GM23338 (cell line): ENCODE results near the gene TWIST2. TPM values are rescaled to one million over a fixed set of nuclear protein-coding genes. Genes with fewer than 3 reads are reported as not detected.

Source experiments
- ATAC-seq: fragments of 200-7000 bp; cut with Tn5 transposase; 3 replicates; pipeline ENCODE4 v1.9.1; 2020
- DNase-seq: peaks from one replicate; pipeline ENCODE4 v3.0.0-alpha.2; 2015; ENCODE audit warnings: low spot score
- H2AFZ ChIP-seq: fragments of 200-600 bp; sonication (generic); 2 replicates; pipeline ENCODE4 v1.8.0; 2016; ENCODE audit warnings: antibody characterized with exemption, mild to moderate bottlenecking, moderate library complexity
- H3F3A ChIP-seq: fragments of 200-600 bp; sonication (generic); replicated peaks from 2 replicates; pipeline ENCODE4 v1.8.0; 2017; ENCODE audit warnings: antibody characterized with exemption, mixed run types, low read depth
- H3K27ac ChIP-seq: fragments of 200-600 bp; sonication (generic); 2 replicates; pipeline ENCODE4 v1.6.1; 2016; ENCODE audit warnings: low read depth
- H3K27me3 ChIP-seq: fragments of 200-600 bp; sonication (generic); 2 replicates; pipeline ENCODE4 v1.8.0; 2016; ENCODE audit warnings: mild to moderate bottlenecking, mixed run types, moderate library complexity; ENCODE audit not compliant: insufficient read depth
- H3K36me3 ChIP-seq: fragments of 200-600 bp; sonication (generic); 2 replicates; pipeline ENCODE4 v1.8.0; 2016; ENCODE audit warnings: mild to moderate bottlenecking; ENCODE audit not compliant: insufficient read depth
- H3K4me1 ChIP-seq: fragments of 200-600 bp; sonication (generic); 2 replicates; pipeline ENCODE4 v1.8.0; 2016; ENCODE audit warnings: mild to moderate bottlenecking, moderate library complexity; ENCODE audit not compliant: insufficient read depth
- H3K4me2 ChIP-seq: fragments of 200-600 bp; sonication (generic); 2 replicates; pipeline ENCODE4 v1.7.1; 2017; ENCODE audit warnings: mixed run types
- H3K4me3 ChIP-seq: fragments of 200-600 bp; sonication (generic); 2 replicates; pipeline ENCODE4 v1.6.1; 2016; ENCODE audit warnings: mixed run types
- H3K79me2 ChIP-seq: fragments of 200-600 bp; sonication (generic); replicated peaks from 2 replicates; pipeline ENCODE4 v1.8.0; 2017; ENCODE audit warnings: mild to moderate bottlenecking; ENCODE audit not compliant: insufficient read depth
- H3K9me2 ChIP-seq: fragments of 200-600 bp; sonication (generic); 2 replicates; pipeline ENCODE4 v1.8.0; 2017; ENCODE audit not compliant: insufficient read depth
- H4K20me1 ChIP-seq: fragments of 200-600 bp; sonication (generic); replicated peaks from 2 replicates; pipeline ENCODE4 v1.8.0; 2017; ENCODE audit warnings: mild to moderate bottlenecking; ENCODE audit not compliant: insufficient read depth
- H3K27ac Mint-ChIP-seq: 2 replicates; pipeline ENCODE4 v1.8.0; 2020; ENCODE audit warnings: inconsistent platforms, mild to moderate bottlenecking, moderate library complexity, mixed read lengths
- H3K27me3 Mint-ChIP-seq: 3 replicates; pipeline ENCODE4 v1.8.0; 2022; ENCODE audit warnings: low read depth, mild to moderate bottlenecking, moderate library complexity, mixed read lengths, inconsistent platforms; ENCODE audit not compliant: insufficient read depth, poor library complexity
- H3K36me3 Mint-ChIP-seq: 3 replicates; pipeline ENCODE4 v1.8.0; 2021; ENCODE audit warnings: low read depth, mild to moderate bottlenecking, inconsistent platforms, moderate library complexity, mixed read lengths
- H3K4me1 Mint-ChIP-seq: 3 replicates; pipeline ENCODE4 v1.8.0; 2020; ENCODE audit warnings: mild to moderate bottlenecking, inconsistent platforms, mixed read lengths
- H3K4me3 Mint-ChIP-seq: 3 replicates; pipeline ENCODE4 v1.8.0; 2021; ENCODE audit warnings: moderate library complexity, mild to moderate bottlenecking, inconsistent platforms, mixed read lengths
- H3K9me3 Mint-ChIP-seq: 3 replicates; pipeline ENCODE4 v1.8.0; 2020; ENCODE audit warnings: moderate library complexity, mild to moderate bottlenecking, inconsistent platforms, mixed read lengths
- ETS1 ChIP-seq: IDR thresholded peaks from 2 replicates; pipeline ENCODE4 v1.6.1; 2016; ENCODE audit warnings: antibody characterized with exemption
- EZH2 ChIP-seq: fragments of 200-600 bp; sonication (generic); IDR thresholded peaks from one replicate; pipeline ENCODE4 v1.8.0; 2017; ENCODE audit warnings: antibody characterized with exemption, mild to moderate bottlenecking, low read depth; ENCODE audit not compliant: unreplicated experiment
- EZH2phosphoT487 ChIP-seq: fragments of 200-600 bp; sonication (generic); IDR thresholded peaks from one replicate; pipeline ENCODE4 v1.8.1; 2018; ENCODE audit warnings: antibody characterized with exemption; ENCODE audit not compliant: unreplicated experiment
- JUNB ChIP-seq: IDR thresholded peaks from one replicate; pipeline ENCODE4 v1.6.1; 2016; ENCODE audit warnings: antibody characterized with exemption; ENCODE audit not compliant: unreplicated experiment
- NANOG ChIP-seq: IDR thresholded peaks from 2 replicates; pipeline ENCODE4 v1.6.1; 2016; ENCODE audit warnings: antibody characterized with exemption, borderline replicate concordance
- POLR2AphosphoS5 ChIP-seq: IDR thresholded peaks from 2 replicates; pipeline ENCODE4 v1.6.1; 2016; ENCODE audit warnings: antibody characterized with exemption, low read depth
- REST ChIP-seq: IDR thresholded peaks from one replicate; pipeline ENCODE4 v1.6.1; 2018; ENCODE audit warnings: antibody characterized with exemption; ENCODE audit not compliant: unreplicated experiment
- ZNF114 ChIP-seq: fragments of 250-450 bp; sonication (Bioruptor Pico); IDR thresholded peaks from 2 replicates; pipeline ENCODE4 v1.5.0; 2020; ENCODE audit warnings: mild to moderate bottlenecking, moderate library complexity
- ZNF462 ChIP-seq: fragments of 250-450 bp; sonication (Bioruptor Pico); IDR thresholded peaks from 2 replicates; pipeline ENCODE4 v1.5.0; 2020; ENCODE audit warnings: mild to moderate bottlenecking, moderate library complexity
- polyA plus RNA-seq: library from polyadenylated mRNA; unstranded; fragments of >200 nt; fragmentation: Nextera tagmentation; extraction: Ambion mirVana; gene quantifications from 2 replicates; pipeline ENCODE4 v1.2.1, GENCODE V29; 2016
- total RNA-seq: library from RNA; depleted of rRNA; stranded (reverse); fragments of >200 nt; shearing (Covaris generic); gene quantifications from 2 replicates; pipeline ENCODE4 v1.2.3, GENCODE V29; 2014
- TF ChIP-seq, protein P1 (sequence below), 2 experiments: fragments of 200-600 bp in 1 of 2; sonication (generic) in 1 of 2; conservative IDR thresholded peaks; 2 replicates each; pipeline versions ENCODE4 v1.5.1 to v1.6.1; 2016 to 2017; ENCODE audit warnings: antibody characterized with exemption in 2 of 2, low read depth in 2 of 2, mild to moderate bottlenecking in 2 of 2, moderate library complexity in 1 of 2

Gene TWIST2
- total and polyA plus RNA-seq, 2 experiments from 2014 or later, result 7.0 to 12.5 TPM

DNA sequence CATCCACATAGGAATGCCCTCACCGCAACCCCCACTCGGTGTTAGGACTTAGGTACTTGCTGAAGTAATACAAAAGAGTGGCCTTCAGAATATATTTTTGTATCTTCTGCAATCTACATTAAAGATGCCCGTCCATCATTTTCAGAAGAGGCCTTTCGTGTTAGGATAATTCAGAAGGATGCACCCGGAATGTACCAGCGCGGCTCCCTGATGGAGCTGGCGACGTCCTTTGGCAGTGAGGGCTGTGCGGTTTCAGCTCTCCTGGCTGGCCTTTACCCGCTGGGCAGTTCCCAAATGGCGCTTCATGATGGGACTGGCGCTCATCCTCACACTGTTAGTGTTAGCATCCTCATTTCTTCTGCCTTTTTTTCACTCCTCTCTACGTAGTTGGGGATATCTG, 15.3 kb downstream of the TWIST2 start (continued):
- TF ChIP-seq, protein P1, sequence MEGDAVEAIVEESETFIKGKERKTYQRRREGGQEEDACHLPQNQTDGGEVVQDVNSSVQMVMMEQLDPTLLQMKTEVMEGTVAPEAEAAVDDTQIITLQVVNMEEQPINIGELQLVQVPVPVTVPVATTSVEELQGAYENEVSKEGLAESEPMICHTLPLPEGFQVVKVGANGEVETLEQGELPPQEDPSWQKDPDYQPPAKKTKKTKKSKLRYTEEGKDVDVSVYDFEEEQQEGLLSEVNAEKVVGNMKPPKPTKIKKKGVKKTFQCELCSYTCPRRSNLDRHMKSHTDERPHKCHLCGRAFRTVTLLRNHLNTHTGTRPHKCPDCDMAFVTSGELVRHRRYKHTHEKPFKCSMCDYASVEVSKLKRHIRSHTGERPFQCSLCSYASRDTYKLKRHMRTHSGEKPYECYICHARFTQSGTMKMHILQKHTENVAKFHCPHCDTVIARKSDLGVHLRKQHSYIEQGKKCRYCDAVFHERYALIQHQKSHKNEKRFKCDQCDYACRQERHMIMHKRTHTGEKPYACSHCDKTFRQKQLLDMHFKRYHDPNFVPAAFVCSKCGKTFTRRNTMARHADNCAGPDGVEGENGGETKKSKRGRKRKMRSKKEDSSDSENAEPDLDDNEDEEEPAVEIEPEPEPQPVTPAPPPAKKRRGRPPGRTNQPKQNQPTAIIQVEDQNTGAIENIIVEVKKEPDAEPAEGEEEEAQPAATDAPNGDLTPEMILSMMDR (conservative IDR thresholded peaks at IDR 0.05; ENCODE audit: low read depth in 2 of 2), result no peak

DNA sequence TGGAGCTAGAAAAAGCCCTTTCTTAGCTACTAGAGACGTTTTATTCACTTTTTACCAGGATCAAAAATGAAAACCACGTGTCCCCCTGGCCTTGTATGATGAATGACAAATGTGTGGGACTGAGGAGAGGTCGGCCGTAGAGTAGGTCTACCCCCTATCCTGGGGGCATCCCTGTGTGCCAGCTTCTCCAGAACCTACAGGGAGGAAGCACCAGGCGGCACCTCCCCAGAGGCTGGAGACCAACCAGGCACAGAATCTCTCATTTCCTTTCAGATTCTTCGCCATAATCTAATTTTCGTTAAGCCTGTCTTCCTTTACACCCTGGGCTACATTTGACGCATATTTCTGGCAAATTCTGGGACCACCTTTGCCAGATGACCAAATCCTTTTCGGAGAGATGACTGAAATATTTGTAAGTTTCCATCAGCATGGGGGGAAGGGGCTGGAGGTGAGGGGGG, 15.9 kb downstream of the TWIST2 start:
- Histone ChIP-seq H3K36me3 (no peaks in the 10 kb centered on the region), H3K79me2 (no peaks in the 10 kb centered on the region), H2AFZ (no peak overlapping the region), H3K4me2 (no peak overlapping the region), H3K9me2 (no peaks in the 10 kb centered on the region), H3K27me3 (no peaks in the 10 kb centered on the region), H4K20me1 (no peaks in the 10 kb centered on the region; the same call in none of the 2 replicates), H3F3A (no peaks in the 10 kb centered on the region), H3K27ac (no peak overlapping the region), H3K4me3 (no peak overlapping the region), H3K4me1 (peaks cover 8% of the 10 kb centered on the region; the same call in 1 of the 2 replicates)
- H3K27ac Mint-ChIP-seq, result no peak overlapping the region
- H3K9me3 Mint-ChIP-seq, result no peaks in the 10 kb centered on the region
- peaks cover 2% of the 10 kb centered on the region for H3K27me3 Mint-ChIP-seq
- no peaks in the 10 kb centered on the region for H3K36me3 Mint-ChIP-seq
- ATAC-seq (no peak), DNase-seq (no peak)
- H3K4me3 Mint-ChIP-seq, result peak overlapping the region; percentile 11; the same call in 1 of the 3 replicates
- peaks cover 17% of the 10 kb centered on the region for H3K4me1 Mint-ChIP-seq
- TF ChIP-seq EZH2 (no peak), NANOG (no peak), ETS1 (no peak), JUNB (no peak), POLR2AphosphoS5 (no peak), ZNF114 (CRISPR knock-in tag) (no peak), EZH2phosphoT487 (no peak), ZNF462 (CRISPR knock-in tag) (no peak), REST (no peak)
- TF ChIP-seq, protein P1 (conservative IDR thresholded peaks at IDR 0.05; ENCODE audit: low read depth in 2 of 2), result no peak
